Gastroesophageal sphincter (tissue), 3 donors: ENCODE measurements around the gene PGRMC2.

Experiments used
- CTCF ChIP-seq, 4 experiments: fragments of 200-600 bp in 2 of 4; fragments of 450-650 bp in 2 of 4; sonication (generic) in 1 of 4; IDR thresholded peaks; one replicate each; pipeline ENCODE4 v1.5.1; 2017 to 2019; ENCODE audit warnings: antibody characterized with exemption in 4 of 4, mild to moderate bottlenecking in 2 of 4, moderate library complexity in 2 of 4
- EP300 ChIP-seq: sonication (generic); formaldehyde crosslinking; IDR thresholded peaks from one replicate; pipeline ENCODE4 v1.6.1; 2017; ENCODE audit warnings: antibody characterized with exemption, mild to moderate bottlenecking
- POLR2A ChIP-seq, 2 donors: fragments of 450-650 bp; IDR thresholded peaks; one replicate each; pipeline ENCODE4 v1.6.1; 2017; ENCODE audit warnings: antibody characterized with exemption in 2 of 2, mild to moderate bottlenecking in 2 of 2, moderate library complexity in 1 of 2
- POLR2AphosphoS5 ChIP-seq: sonication (generic); formaldehyde crosslinking; IDR thresholded peaks from one replicate; pipeline ENCODE4 v1.6.1; 2017; ENCODE audit warnings: antibody characterized with exemption

DNA sequence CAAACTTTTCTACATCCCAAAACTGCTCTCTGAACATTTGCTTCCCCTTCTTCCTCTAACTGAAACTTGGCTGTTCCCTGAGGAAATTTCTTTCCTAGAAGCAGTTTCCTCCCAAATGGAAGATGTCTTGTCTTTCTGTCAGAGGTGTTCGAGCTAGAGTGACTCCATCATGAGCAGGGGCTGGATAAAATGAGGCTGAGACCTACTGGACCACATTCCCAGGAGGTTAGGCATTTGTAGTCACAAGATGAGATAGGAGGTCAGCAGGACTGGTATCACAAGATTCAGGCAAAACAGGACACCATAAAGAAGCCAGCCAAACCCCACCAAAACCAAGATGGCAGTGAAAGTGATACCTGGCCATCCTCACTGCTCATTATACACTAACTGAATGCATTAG lies 35.8 kb upstream of the PGRMC2 start:
- TF ChIP-seq CTCF (IDR thresholded peaks at IDR 0.05) = no peak
- TF ChIP-seq POLR2A (IDR thresholded peaks at IDR 0.05) = no peak
- no peak for TF ChIP-seq EP300
- no peak for TF ChIP-seq POLR2AphosphoS5
